Activated naive CD8-positive, alpha-beta T cell treated with anti-CD3 and anti-CD28 coated beads, Interleukin-2, amount 50 U/mL, for 16 hours (primary cell): ENCODE results near the gene TBX4.
"Not testable (repeated sequence)": the region's sequence is repeated elsewhere in the genome, so short reads cannot be mapped to it uniquely, and the experiment has no call there.

Source experiments
- DNase-seq: peaks from one replicate; pipeline ENCODE4 v3.0.0-alpha.2; 2020; ENCODE audit warnings: low read depth, low spot score

TBX4 gene

GRCh38 chr17:61429274-61429673, 22.9 kb upstream of the TBX4 start:
- DNase-seq = no peak

DNA sequence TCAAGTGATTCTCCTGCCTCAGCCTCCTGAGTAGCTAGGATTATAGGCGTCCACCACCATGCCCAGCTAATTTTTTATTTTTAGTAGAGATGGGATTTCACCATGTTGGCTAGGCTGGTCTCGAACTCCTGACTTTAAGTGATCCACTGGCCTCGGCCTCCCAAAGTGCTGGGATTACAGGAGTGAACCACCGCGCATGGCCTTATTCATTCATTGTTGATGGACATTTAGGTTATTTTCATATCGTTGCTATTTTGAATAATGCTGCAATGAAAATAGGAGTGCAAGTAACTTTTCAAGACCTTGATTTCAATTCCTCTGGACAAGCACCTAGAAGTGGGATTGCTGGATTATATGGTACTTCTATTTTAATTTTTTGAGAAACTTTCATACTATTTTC, 22.4 kb upstream of the TBX4 start:
- DNase-seq = not testable (repeated sequence)

GRCh38 chr17:61431594-61432311, 20.5 kb upstream of the TBX4 start:
- DNase-seq = no peak

GRCh38 chr17:61436273-61436672, 15.9 kb upstream of the TBX4 start:
- DNase-seq = no peak

- DNase-seq = no peak
These were observed 15.1 kb upstream of the TBX4 start for GRCh38 chr17:61436995-61437704.

GRCh38 chr17:61440697-61441096, 11.5 kb upstream of the TBX4 start:
- no peak for DNase-seq

DNA sequence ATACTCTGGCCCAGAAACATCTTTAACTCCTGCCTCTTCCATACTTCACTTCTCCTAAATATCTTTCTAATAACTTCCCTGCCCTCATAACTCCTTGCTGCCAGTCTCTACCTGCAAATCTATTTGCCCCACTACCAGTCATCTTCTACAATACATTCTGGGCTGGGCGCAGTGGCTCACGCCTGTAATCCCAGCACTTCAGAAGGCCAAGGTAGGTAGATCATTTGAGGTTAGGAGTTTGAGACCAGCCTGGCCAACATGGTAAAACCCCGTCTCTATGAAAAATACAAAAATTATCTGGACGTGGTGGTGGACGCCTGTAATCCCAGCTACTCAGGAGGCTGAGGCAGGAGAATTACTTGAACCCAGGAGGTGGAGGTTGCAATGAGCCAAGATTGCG, 10.7 kb upstream of the TBX4 start:
- DNase-seq = not testable (repeated sequence)

DNA sequence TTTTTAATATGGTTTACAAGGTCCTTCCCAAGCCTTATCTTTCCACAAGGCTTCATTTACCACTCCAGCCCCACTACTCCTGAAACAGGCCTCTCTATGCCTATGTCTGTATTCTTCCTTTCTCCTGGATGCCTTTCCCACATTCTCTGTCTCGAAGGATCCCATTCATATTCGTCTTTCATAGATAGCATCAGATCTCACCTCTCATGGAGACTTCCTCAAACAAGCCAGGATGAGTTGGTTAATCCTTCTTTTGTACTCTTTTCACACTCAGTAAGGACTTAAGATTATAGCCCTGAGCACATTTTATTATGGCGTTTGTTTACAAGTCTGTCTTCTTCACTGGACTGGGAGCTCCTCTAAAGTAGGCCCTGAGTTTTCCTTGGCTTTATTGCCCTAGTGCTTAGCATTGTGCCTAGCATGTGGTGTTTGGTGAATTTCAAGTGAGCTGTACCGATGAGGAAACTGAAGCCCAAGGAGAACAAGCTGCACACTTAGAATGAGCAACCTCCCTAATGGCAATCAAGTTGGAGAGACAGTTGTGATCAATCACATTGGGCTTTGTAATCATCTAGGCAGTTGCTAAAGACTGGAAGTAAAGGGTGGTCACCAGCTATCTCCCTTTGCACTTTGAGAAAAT, 10.0 kb upstream of the TBX4 start:
- DNase-seq = no peak

GRCh38 chr17:61442878-61443474, 9.2 kb upstream of the TBX4 start:
- no peak for DNase-seq

GRCh38 chr17:61443475-61443882, 8.7 kb upstream of the TBX4 start:
- no peak for DNase-seq

GRCh38 chr17:61444075-61444474, 8.1 kb upstream of the TBX4 start:
- no peak for DNase-seq

DNA sequence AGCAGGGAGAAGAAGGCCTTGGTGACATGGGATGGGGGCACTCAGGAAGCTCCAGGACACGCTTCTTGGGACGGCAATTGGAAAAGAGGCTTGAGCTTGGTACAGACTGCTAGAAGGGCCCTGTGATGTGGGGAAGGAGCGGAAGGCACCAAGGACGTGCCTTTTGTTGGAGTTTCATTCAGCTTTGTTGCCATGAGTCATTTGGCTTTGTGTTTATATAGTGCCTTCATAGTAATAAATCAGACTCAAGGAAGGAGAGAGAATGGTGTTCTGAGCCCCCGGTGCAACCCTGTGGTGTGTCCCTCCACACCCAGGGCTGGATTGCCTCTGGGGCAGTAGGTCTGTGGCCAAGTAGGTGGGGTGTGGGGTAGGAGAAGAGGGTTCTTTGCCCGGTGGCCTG, 7.4 kb upstream of the TBX4 start:
- no peak for DNase-seq

- DNase-seq = no peak
These were observed 4.9 kb upstream of the TBX4 start for GRCh38 chr17:61447358-61447757.

- DNase-seq = no peak
These were observed 4.2 kb upstream of the TBX4 start for GRCh38 chr17:61448042-61448441.

GRCh38 chr17:61449140-61449539, 3.1 kb upstream of the TBX4 start:
- DNase-seq = not testable (repeated sequence)

GRCh38 chr17:61449707-61450640, 2.2 kb upstream of the TBX4 start:
- no peak for DNase-seq

DNA sequence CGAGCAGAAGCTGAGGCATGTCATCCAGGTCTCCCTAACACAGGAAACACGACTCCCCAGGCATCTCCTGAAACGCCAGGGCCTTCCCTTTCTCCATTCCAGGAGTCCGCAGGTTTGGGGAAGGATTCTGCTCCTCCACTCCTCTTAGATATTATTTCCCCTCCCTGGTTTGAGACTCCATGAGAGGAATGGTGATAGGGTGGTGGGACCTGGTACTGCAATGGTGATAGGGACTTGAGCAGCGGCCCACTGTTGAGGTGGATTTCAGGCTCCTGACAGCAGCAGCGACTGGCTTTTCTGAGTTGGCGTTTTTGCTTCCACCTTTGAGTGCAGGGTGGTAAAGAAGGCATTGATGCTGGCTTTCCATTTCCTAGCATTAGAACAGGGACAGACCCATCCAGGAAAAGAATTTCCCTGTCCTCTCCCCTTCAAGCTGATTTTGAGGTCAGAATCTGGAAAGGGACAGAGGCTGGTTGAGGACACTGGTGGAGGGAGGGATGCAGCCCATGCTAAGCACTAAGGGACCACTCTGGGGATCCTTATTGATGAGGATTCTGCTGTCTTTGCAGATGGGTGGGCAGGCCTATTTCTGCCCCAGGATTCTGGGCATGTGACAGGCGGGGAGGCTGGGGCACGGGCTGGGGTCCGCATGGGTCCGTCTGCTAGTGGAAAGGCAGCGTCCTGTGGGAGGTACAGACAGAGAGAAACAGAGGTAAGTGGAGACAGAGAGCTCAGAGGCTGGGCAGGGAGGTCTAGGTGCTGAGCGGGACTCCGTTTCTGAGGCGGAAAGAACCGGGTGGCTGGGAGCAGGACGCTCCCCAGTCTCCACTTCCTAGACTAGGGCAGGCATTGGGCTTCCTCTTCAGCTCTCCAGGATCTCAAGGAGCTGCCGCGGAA, 1.3 kb upstream of the TBX4 start:
- DNase-seq = no peak

DNA sequence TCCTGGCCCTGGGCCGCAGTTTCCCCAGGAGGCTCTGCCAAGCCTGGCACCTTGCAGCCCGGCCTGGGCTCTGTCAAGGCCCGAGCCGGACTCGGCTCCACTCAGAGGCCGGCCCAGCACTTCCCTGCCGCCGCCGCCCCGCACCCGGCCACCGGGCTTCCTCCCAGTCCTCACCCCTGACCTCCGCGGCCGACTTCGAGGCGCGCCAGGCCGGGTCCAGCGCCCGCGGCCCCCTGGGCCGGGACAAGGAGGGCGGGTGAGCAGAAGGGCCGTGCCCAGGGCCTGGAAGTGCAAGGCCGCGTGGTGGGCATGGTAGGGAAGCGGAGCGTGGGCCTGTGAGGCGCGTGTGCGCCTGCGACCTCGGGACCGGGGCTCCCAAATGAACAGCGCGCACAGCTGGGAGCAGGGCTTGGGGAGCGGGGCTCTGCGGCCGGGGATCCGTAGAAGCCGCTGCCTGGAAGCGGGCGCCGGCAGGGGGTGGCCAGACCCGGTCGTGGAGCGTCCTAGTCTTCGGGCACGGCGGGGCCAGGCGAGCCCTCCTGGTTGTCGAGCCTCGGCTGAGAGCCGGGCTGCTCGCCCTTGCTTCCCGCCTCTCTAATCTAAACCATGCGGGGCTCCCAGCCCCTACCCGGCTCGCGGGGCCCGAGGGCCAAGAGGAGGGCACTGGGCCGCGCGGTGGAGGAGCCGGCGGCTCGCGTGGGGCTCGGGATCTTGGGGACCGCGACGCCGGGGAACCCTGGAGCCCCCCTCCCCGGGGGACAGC, 503 bp upstream of the TBX4 start:
- no peak for DNase-seq

GRCh38 chr17:61453566-61454380, 1.6 kb downstream of the TBX4 start:
- no peak for DNase-seq
